T-helper 1 cell treated with Interleukin-12 subunit alpha and Interleukin-12 subunit beta and Interleukin-4 antibody, amounts not matched to agents 30 μg/mL and 1 μg/mL, for 36 hours (primary cell): ENCODE measurements around the gene TPMT.
A peak's percentile ranks its signal among the peaks of the same experiment; 100 is the strongest.

Experiments used
- H3K27ac Mint-ChIP-seq: one replicate; pipeline ENCODE4 v1.8.0; 2021; ENCODE audit warnings: mild to moderate bottlenecking, mixed read lengths
- H3K27me3 Mint-ChIP-seq: one replicate; pipeline ENCODE4 v1.8.0; 2021; ENCODE audit warnings: low read depth, mixed read lengths
- H3K36me3 Mint-ChIP-seq: one replicate; pipeline ENCODE4 v1.8.0; 2021; ENCODE audit warnings: low read depth, mixed read lengths
- H3K4me1 Mint-ChIP-seq: one replicate; pipeline ENCODE4 v1.8.0; 2021; ENCODE audit warnings: low read depth, mixed read lengths
- H3K4me3 Mint-ChIP-seq: one replicate; pipeline ENCODE4 v1.8.0; 2021; ENCODE audit warnings: mild to moderate bottlenecking, moderate library complexity, mixed read lengths
- H3K9me3 Mint-ChIP-seq: one replicate; pipeline ENCODE4 v1.8.0; 2021; ENCODE audit warnings: mixed read lengths

The TPMT gene

GRCh38 chr6:18147160-18147559, 7.7 kb downstream of the TPMT start:
- no peak overlapping the region for H3K27ac Mint-ChIP-seq
- peaks cover 14% of the 10 kb centered on the region for H3K36me3 Mint-ChIP-seq
- no peaks in the 10 kb centered on the region for H3K27me3 Mint-ChIP-seq
- H3K4me3 Mint-ChIP-seq, result no peak overlapping the region
- no peaks in the 10 kb centered on the region for H3K4me1 Mint-ChIP-seq
- no peaks in the 10 kb centered on the region for H3K9me3 Mint-ChIP-seq

- Mint-ChIP-seq H3K4me3 (no peak overlapping the region), H3K36me3 (peaks cover 20% of the 10 kb centered on the region), H3K27ac (no peak overlapping the region), H3K4me1 (no peaks in the 10 kb centered on the region), H3K9me3 (no peaks in the 10 kb centered on the region), H3K27me3 (no peaks in the 10 kb centered on the region)
These were observed 12.4 kb downstream of the TPMT start for GRCh38 chr6:18142591-18142861.

- Mint-ChIP-seq H3K4me3 (no peak overlapping the region), H3K27me3 (no peaks in the 10 kb centered on the region), H3K9me3 (no peaks in the 10 kb centered on the region), H3K27ac (no peak overlapping the region), H3K4me1 (no peaks in the 10 kb centered on the region), H3K36me3 (peaks cover 19% of the 10 kb centered on the region)
These were observed 12.9 kb downstream of the TPMT start for GRCh38 chr6:18141805-18142590.

- Mint-ChIP-seq H3K36me3 (peaks cover 18% of the 10 kb centered on the region), H3K27ac (no peak overlapping the region), H3K27me3 (no peaks in the 10 kb centered on the region), H3K9me3 (no peaks in the 10 kb centered on the region), H3K4me1 (no peaks in the 10 kb centered on the region), H3K4me3 (no peak overlapping the region)
These were observed 14.8 kb downstream of the TPMT start for GRCh38 chr6:18139935-18140621.

- Mint-ChIP-seq H3K4me1 (no peaks in the 10 kb centered on the region), H3K4me3 (no peak overlapping the region), H3K36me3 (peaks cover 18% of the 10 kb centered on the region)
These were observed 16.0 kb downstream of the TPMT start for GRCh38 chr6:18138906-18139305.

GRCh38 chr6:18136260-18136659, 18.6 kb downstream of the TPMT start:
- Mint-ChIP-seq H3K4me1 (no peaks in the 10 kb centered on the region), H3K36me3 (peaks cover 9% of the 10 kb centered on the region), H3K27me3 (no peaks in the 10 kb centered on the region), H3K4me3 (no peak overlapping the region), H3K27ac (no peak overlapping the region), H3K9me3 (no peaks in the 10 kb centered on the region)

More at GRCh38 chr6:18138906-18139305, 16.0 kb downstream of the TPMT start:
- Mint-ChIP-seq H3K9me3 (no peaks in the 10 kb centered on the region), H3K27me3 (no peaks in the 10 kb centered on the region), H3K27ac (no peak overlapping the region)

GRCh38 chr6:18135171-18135570, 19.7 kb downstream of the TPMT start:
- Mint-ChIP-seq H3K4me1 (no peaks in the 10 kb centered on the region), H3K4me3 (no peak overlapping the region), H3K27me3 (no peaks in the 10 kb centered on the region), H3K27ac (no peak overlapping the region), H3K36me3 (peaks cover 8% of the 10 kb centered on the region), H3K9me3 (no peaks in the 10 kb centered on the region)

- Mint-ChIP-seq H3K27ac (no peak overlapping the region), H3K36me3 (peaks cover 3% of the 10 kb centered on the region), H3K27me3 (no peaks in the 10 kb centered on the region), H3K4me1 (no peaks in the 10 kb centered on the region), H3K9me3 (no peaks in the 10 kb centered on the region), H3K4me3 (no peak overlapping the region)
These were observed 22.5 kb downstream of the TPMT start for GRCh38 chr6:18132346-18132745.

GRCh38 chr6:18126121-18126520, 28.8 kb downstream of the TPMT start:
- Mint-ChIP-seq H3K4me1 (peaks cover 5% of the 10 kb centered on the region), H3K27me3 (peaks cover 37% of the 10 kb centered on the region), H3K36me3 (no peaks in the 10 kb centered on the region), H3K9me3 (no peaks in the 10 kb centered on the region), H3K4me3 (no peak overlapping the region), H3K27ac (no peak overlapping the region)

GRCh38 chr6:18122128-18123093, 32.5 kb downstream of the TPMT start, which contains the start of gene NHLRC1:
NHLRC1 (minus strand) TSS chr6:18122677; CDS start chr6:18122606, 71 bp downstream.
- peaks cover 63% of the 10 kb centered on the region for H3K27me3 Mint-ChIP-seq

GRCh38 chr6:18121580-18122127, 33.2 kb downstream of the TPMT start:
- H3K4me1 Mint-ChIP-seq, result peaks cover 5% of the 10 kb centered on the region
- H3K27ac Mint-ChIP-seq, result no peak overlapping the region
- no peaks in the 10 kb centered on the region for H3K9me3 Mint-ChIP-seq
- peak overlapping the region; percentile 30 for H3K4me3 Mint-ChIP-seq
- H3K36me3 Mint-ChIP-seq, result no peaks in the 10 kb centered on the region
- H3K27me3 Mint-ChIP-seq, result peaks cover 67% of the 10 kb centered on the region

More at GRCh38 chr6:18122128-18123093, 32.5 kb downstream of the TPMT start, which contains the start of gene NHLRC1:
- peak within 1 kb of the TSS; percentile 2 for H3K27ac Mint-ChIP-seq
- H3K36me3 Mint-ChIP-seq, result no peaks in the 10 kb centered on the region
- H3K9me3 Mint-ChIP-seq, result no peaks in the 10 kb centered on the region
- H3K4me3 Mint-ChIP-seq, result peak within 1 kb of the TSS; percentile 72
- H3K4me1 Mint-ChIP-seq, result peaks cover 5% of the 10 kb centered on the region

GRCh38 chr6:18119236-18119635, 35.6 kb downstream of the TPMT start:
- Mint-ChIP-seq H3K36me3 (no peaks in the 10 kb centered on the region), H3K27ac (no peak overlapping the region), H3K9me3 (no peaks in the 10 kb centered on the region), H3K4me3 (no peak overlapping the region), H3K27me3 (peaks cover 53% of the 10 kb centered on the region), H3K4me1 (peaks cover 15% of the 10 kb centered on the region)

GRCh38 chr6:18118330-18118729, 36.5 kb downstream of the TPMT start:
- H3K36me3 Mint-ChIP-seq, result no peaks in the 10 kb centered on the region
- peaks cover 15% of the 10 kb centered on the region for H3K4me1 Mint-ChIP-seq
- no peak overlapping the region for H3K4me3 Mint-ChIP-seq
- no peak overlapping the region for H3K27ac Mint-ChIP-seq
- peaks cover 50% of the 10 kb centered on the region for H3K27me3 Mint-ChIP-seq
- H3K9me3 Mint-ChIP-seq, result no peaks in the 10 kb centered on the region

GRCh38 chr6:18117136-18117535, 37.7 kb downstream of the TPMT start:
- peaks cover 53% of the 10 kb centered on the region for H3K27me3 Mint-ChIP-seq
- no peak overlapping the region for H3K27ac Mint-ChIP-seq
- no peaks in the 10 kb centered on the region for H3K9me3 Mint-ChIP-seq
- no peaks in the 10 kb centered on the region for H3K36me3 Mint-ChIP-seq
- H3K4me3 Mint-ChIP-seq, result no peak overlapping the region
- peaks cover 10% of the 10 kb centered on the region for H3K4me1 Mint-ChIP-seq
